SK-N-DZ (cell line): Measurements from ENCODE around the gene PBOV1.

Source experiments
- DNase-seq: peaks from one replicate; pipeline ENCODE4 v3.0.0-alpha.2; 2015; ENCODE audit warnings: low spot score

The PBOV1 gene

DNA sequence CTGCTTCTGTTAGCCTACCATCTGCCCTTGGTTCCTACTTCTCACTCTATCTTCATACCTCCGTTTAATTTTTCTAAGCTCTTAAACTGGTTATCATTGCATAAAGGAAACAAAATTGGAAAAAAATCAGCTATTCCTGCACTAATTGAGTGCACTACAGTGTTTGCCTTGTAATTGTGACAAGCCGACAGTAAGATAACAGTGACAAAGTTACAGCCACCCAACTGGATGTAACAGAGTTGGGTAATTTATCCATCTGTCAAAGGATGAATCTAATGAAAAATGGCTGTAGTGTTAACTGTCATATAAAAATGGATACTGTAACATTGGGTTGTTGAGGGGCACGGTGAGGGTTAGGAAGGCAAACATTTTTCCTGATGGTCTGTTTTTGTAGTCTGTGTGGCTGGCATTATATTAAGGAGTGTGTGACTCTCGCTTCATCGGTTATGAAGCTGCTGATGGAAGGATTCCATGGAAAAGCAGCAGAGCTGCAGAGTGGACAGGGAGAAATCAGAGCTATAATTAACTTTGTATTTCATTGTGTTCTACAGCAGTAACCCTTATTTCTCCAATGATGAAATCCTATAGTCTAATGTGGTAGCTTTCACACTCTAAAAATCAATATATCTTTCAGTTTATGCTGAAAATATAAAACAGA, 12.7 kb downstream of the PBOV1 start:
- DNase-seq: no peak

DNA sequence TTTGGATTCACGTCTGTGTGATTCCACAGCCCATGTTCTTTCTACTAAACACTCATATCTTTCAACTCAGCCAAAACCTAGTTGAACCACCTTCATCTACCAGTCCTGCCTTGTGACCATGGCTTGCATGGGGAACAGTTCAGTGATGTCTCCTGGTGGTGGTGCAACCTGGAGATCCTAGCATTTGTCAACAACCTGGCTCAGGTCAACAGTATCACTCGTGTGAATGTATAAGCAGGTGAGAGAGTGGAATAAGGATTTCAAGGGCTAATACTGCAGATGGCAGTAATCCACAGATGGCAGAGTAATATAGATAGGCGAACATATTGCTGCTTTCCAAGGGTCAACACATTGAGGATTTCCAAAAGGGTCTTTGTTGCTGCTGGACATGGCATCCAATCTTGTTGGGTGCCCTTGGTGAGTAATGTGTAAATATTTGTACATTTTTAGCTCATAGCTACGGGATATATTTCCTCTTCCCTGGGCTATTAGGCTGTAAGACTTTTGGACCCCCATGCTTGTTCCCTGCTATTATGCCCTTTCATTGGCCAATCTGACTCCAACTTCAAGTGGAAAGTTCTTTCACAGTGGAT, 13.4 kb downstream of the PBOV1 start:
- no peak for DNase-seq

DNA sequence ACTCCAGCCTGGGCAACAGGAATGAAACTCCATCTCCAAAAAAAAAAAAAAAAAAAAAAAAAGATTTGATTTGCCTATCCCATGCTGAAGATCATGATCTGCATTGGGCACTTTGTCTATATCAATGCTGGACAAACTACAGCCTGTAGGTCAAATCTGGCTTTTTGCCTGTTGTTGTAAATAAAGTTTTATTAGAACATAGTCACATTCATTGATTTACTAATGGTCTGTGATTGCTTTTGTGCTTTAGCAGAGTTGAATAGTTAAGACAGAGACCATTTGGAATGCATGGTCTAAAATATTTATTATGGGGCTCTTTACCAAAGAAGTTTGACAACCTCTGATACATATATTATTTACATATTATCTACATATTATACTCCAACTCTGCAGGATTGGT, 14.0 kb downstream of the PBOV1 start:
- DNase-seq: no peak

DNA sequence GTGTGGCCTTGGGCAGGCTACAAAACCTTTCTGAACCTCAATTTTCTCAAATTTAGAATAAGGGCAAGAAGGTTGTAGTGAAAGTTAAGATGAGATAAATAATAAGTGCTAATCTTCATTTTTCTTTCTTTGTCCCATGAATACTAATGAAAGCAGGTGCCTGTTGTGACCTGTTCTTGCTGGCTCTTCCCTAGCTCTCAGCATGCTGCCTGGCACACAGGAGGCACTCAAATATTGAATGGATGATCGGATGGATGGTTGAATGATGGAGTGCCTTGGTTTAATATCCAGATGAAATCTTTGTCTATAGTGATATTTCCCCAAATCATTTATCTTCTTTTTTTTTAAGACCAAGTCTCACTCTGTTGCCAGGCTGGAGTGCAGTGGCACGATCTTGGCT, 15.0 kb downstream of the PBOV1 start:
- no peak for DNase-seq

DNA sequence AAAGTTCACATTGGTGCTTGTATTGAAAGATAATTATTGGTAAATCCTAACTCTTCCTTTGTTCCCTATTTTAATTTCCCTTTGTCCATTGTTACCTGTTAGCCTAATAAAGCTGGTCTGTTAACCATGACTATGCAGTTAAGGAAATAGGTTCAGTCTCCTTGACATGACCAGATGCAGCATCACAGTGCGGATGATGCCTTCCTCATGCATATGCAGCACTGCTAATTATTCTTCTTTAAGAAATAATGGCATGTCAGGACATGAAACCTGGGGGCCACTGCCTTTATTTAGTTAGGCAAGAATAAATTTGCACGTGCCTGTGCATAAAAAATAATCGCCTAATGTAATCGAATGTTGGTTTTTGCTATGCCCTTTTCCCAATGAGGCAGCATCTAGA, 16.5 kb downstream of the PBOV1 start:
- DNase-seq: no peak

DNA sequence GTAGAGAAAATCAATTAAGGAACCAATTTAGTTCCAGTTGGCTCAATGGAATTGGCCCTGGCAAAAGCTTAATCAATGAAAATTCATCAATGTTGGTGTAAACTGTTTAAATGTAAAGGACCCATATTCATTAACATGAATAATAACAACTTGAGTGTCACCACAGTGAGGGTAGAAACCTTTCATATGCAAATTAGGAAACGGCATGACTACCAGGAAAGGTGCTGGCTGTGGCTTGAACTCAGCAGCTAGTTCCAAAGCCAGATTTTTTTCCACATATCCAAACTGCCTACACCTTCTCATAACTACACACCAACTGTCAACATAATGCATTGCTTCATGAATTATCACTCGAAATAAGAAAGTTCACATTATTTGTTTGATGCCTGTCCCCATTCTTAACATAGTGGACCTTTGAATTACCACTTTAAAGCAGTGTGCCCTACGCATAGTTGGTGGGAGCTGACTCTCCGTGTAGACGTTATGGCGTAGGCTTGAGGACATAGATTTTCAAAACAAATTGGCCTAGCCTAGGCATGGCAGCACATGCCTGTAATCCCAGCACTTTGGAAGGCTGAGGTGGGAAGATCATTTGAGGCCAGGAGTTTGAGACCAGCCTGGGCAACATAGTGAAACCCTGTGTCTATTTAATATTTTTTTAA, 19.7 kb downstream of the PBOV1 start:
- DNase-seq: no peak

DNA sequence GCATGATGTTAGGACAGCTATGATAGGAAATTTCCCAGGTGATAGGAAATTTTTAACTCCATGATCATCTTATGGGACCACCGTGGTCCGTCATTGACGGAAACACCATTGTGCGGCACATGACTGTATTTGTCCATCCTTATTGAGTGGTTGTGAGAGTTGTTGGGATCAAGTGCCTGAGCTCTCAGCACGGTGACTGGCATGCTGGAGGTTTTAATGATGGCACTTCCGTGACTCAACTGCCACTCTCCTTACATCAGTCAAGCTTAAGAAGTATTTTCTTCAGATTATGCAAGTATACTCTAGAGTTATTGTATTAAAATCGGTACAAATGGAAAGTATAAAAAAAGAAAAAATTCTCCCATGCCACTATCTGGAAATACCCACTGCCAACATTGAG, 20.7 kb downstream of the PBOV1 start:
- DNase-seq: no peak

DNA sequence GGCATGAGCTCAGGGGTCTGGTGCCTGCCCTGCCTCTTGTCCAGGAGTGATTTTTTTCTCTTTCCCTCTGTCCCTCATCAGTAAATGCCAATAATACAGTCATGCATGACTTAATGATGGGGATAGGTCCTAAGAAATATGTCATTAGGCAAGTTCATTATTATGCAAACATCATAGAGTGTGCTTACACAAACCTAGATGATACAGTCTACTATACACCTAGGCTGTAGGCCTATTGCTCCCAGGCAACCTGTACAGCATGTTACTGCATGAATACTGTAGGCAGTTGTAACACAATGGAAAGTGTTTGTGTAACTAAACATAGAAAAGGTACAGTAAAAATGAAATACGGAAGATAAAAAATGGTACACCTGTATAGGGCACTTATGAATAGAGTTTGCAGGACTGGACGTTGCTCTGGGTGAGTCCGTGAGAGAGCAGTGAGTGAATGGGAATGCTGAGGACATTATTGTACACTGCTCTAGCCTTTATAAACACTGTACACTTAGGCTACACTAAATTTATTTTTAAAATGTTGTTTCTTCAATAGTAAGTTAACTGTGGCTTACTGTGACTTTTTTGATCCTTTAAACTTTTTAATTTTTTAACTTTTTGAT, 22.1 kb downstream of the PBOV1 start:
- DNase-seq: no peak

DNA sequence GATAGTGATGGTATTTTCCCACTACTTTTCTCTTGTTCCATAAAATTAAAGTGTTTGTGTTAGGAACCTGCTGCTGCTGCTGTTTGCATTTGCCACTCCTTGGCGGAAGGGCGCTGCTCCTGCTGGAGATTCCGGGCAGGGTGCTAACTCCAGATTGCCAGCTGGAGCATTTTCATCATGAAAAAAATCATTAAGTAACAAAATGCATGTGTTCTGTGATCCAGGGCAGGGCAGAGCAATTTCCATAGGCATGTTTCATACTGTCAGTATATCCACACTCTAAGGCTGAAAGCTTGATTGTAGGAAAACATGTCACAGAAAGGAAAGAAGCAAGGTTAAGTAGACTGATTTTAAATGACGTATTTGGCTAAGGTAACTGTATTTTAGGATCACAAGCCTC, 24.0 kb downstream of the PBOV1 start:
- DNase-seq: no peak

DNA sequence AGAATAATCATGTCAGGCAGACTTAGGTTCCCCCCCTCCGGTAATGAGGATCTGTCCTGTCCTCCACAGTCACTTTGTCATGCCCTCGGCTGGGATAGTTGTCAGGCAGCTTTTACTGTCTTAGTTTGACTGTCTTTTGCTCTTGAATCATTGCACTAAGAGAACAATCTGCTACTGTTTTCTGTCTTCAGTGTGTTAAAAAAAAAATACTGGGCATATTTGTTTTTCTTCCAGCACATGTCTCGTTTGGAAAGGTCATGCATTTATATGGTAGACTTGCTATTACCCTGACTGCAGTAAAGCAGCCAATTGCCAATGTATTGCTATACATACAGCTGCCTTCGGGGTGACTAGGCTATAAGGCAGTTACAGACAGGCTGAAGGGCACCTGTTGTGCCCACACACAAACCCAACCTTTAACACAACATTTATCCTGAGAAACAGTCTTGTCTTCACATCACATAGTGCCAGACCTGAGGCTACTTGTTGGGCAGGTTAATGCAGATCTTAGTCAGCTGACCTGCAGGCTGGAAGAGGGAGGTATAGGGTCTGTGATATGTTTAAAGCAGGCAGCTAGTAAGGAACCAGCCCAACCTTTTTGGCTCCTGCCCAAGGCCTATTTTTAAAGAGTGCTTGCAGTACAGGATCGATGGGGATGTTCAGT, 29.9 kb downstream of the PBOV1 start:
- no peak for DNase-seq

DNA sequence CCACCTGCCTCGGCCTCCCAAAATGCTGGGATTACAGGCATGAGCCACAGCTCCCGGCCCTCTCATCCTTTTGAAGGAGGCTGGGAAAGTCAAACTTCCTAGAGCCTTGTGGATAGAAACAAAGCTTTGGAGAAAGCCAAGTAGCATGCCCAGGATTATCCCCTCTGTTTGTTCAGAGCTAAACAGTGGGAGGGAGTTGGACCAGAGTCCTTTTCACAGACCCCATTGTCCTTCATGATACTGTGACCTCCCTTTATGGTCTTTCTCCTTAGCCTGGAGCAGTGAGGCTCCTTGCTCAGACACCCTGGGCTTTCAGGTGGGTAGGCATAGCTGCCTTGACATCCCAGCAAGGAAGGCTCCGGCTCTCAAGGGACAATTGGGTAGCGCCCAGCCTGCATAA, 31.1 kb downstream of the PBOV1 start:
- DNase-seq: no peak

DNA sequence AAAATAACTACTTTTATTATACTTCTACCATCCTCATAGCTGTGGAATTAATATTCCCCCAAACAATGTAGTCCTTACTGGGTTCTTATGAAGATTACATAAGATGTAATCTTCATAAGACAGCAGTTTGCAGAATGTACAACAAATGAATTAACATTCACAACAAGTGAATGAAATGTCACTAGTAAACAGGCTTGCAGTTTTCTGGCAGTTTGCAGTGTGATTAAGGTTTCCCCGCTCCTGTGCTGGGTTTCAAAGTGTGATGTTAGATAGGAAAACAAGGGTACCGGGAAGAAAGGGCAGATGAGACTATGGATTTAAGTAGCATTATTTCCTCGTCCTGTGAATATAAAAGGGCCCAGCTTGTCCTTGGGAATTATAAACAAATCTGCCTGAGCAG, 34.1 kb downstream of the PBOV1 start:
- DNase-seq: no peak

DNA sequence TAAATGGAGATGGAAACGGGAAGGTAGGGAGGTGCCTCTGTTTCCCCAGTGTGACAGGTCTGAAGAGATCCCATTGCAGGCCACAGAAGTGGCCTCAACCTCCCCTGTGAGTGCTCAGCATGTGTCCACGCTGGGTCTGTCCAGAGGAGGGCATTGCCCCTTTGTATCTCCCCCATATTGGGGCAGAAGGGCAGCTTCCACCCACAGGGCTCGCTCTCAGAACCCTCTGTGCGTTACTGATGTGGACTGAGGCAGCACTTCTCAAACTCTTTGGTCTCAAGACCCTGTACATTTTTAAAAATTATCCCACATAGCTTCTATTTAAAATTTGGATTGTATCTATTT, 34.5 kb downstream of the PBOV1 start:
- no peak for DNase-seq

DNA sequence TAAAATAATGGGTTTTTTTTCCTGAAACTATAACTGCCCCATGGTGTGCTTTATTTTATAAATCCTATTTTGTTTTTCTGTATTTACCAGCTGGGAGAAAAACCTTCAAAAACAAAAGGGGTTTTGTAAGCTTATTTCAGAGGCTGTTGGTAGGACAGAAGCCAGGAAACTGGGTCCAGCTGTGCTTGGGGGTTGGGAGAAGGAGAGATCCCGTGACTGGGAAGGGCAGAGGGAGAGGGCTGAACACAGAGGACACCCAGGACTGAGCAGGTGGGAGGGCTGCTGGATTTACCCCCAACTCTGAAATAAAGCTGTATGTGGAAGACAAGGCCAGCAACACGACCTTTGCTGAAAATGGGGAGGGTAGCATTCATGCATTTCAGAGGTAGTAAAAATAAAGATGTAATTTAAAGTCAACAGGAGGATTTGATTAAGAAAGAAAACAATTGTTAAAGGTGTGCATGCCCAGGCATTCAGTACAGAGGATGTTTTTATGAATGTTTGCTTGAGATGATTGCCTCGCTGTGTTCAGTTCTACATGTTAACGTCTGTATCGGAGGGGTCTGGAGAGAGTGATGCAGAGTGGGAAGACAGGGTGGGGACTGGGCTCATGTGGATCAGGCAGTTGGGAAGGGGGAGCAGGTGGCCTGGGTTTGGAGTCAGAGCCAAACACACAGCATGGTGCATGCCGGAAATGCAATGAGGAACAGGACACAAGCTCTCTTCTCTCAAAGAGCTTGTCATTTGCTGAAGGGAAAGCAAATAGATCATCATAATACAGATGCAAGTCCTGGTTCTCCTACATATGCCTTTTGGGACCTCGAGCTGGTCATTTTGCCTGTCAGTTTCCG, 35.1 kb downstream of the PBOV1 start:
- no peak for DNase-seq

DNA sequence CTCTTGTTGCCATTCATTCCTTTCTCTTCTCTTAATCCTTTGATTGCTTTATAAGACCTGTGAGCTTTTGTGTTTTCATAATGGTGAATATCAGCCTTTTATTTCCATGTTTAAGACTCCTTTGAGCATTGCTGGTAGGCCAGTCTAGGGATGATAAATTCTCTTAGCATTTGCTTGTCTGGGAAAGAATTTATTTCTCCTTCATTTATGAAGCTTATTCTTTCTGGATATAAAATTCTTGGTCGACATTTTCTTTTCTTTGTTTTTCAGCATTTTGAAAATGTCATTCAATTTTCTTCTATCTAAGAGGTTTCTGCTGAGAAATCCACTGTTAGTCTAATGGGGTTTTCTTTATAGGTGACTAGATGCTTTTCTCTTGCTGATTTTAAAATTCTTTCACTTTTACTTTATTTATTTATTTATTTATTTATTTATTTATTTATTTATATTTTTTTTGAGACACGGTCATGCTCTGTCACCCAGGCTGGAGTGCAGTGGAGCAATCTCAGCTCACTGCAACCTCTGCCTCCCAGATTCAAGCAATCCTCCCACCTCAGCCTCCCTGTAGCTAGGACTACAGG, 41.5 kb downstream of the PBOV1 start:
- DNase-seq: no peak

DNA sequence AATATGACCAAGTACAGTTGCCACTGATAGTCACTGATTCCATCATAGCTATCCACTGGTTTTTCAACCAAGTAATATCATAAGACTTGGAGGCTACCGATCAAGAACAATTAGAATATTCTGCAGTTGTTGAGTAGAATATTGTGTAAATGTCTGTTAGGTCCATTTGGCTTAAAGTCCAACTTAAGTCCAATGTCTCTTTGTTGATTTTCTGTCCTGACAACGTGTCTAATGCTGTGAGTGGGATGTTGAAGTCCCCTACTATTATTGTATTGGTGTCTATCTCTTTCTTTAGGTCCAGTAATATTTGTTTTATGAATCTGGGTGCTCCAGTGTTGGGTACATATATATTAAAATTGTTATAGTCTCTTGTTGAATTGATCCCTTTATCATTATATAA, 42.7 kb downstream of the PBOV1 start:
- DNase-seq: no peak
